Natural killer cell treated with Interleukin-12 subunit alpha and Interleukin-12 subunit beta and Interleukin-15 and Interleukin-18, amount 100 ng/mL, for 72 hours (primary cell): ENCODE results near the gene FES. TPM values are rescaled to one million over a fixed set of nuclear protein-coding genes. Genes with fewer than 3 reads are reported as not detected.
A peak's percentile ranks its signal among the peaks of the same experiment; 100 is the strongest.

Experiments
- ATAC-seq, 2 donors: fragments of 150-1000 bp; cut with Tn5 transposase in 1 of 2; sonication (Bioruptor Pico), chemical (Tn5 transposase) in 1 of 2; 2 replicates each; pipeline ENCODE4 v1.10.0; 2021
- DNase-seq: peaks from one replicate; pipeline ENCODE4 v3.0.0; 2022; ENCODE audit warnings: low spot score
- H3K27ac Mint-ChIP-seq, 2 donors: 1 replicate in 1 of 2; 2 replicates in 1 of 2; pipeline ENCODE4 v1.8.0; 2022; ENCODE audit warnings: mixed read lengths in 2 of 2, mild to moderate bottlenecking in 1 of 2, moderate library complexity in 1 of 2
- H3K27me3 Mint-ChIP-seq, 2 donors: 1 replicate in 1 of 2; 2 replicates in 1 of 2; pipeline ENCODE4 v1.8.0; 2022; ENCODE audit warnings: mixed read lengths in 2 of 2
- H3K36me3 Mint-ChIP-seq: one replicate; pipeline ENCODE4 v1.8.0; 2022; ENCODE audit warnings: mixed read lengths
- H3K4me1 Mint-ChIP-seq, 2 donors: 1 replicate in 1 of 2; 2 replicates in 1 of 2; pipeline ENCODE4 v1.8.0; 2022; ENCODE audit warnings: low read depth in 2 of 2, mixed read lengths in 2 of 2, mild to moderate bottlenecking in 1 of 2
- H3K4me3 Mint-ChIP-seq: one replicate; pipeline ENCODE4 v1.8.0; 2022; ENCODE audit warnings: mixed read lengths
- H3K9me3 Mint-ChIP-seq: 2 replicates; pipeline ENCODE4 v1.8.0; 2022; ENCODE audit warnings: mixed read lengths
- total RNA-seq, 2 donors: library from RNA; stranded (reverse); gene quantifications; one replicate each; pipeline ENCODE4 v1.2.3, GENCODE V29; 2022

FES gene
- total RNA-seq, 2 donors from 2014 or later, result 139 to 140 TPM

DNA sequence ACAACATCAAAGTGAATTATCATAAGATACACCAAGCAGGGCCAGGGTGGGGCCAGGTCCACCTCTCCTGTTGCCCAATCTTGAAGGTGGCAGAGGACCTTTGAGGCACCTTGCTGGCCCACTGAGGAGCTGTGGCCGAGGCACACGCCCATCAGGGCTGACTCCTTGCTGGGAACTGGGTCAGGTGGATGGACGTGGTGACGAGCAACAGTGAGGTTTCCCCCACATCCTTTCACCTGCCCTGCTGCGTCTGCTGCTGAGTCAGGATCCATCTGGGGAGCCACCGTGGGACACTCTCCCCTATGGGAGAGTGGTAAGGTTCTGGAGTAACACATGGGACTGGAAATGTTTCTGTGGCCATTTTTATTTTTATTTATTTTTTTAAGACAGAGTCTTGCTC, 33.2 kb upstream of the FES start:
- Mint-ChIP-seq H3K4me1 (peaks cover 51 to 53% of the 10 kb centered on the region in 2 donors), H3K36me3 (peaks cover 10% of the 10 kb centered on the region), H3K4me3 (peak overlapping the region; percentile 90), H3K27ac (peak overlapping the region; percentile 92 to 98), H3K9me3 (peaks cover 3% of the 10 kb centered on the region), H3K27me3 (no peaks in the 10 kb centered on the region)
- ATAC-seq (peak; percentile 26 to 59), DNase-seq (peak; percentile 79)

DNA sequence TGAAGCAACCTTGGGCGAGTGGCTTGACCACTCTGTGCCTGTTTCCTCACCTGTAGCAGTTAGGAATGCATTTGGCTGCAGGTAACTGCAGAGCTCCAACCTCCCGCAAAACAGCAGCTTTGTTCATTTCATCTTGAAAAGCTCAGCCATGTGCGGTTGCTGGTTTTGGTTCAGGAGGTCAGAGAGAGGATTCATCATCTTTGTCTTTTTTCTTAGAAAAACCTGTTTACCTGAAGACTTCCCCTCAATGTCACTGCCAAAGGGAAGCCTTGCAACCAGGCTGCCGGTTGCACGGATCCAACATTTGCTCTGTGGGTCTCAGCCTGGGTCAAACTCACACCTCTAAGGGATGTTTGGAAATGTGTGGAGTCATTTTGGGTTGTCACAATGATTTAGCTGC, 32.4 kb upstream of the FES start:
- H3K36me3 Mint-ChIP-seq, result peaks cover 10% of the 10 kb centered on the region
- DNase-seq, result no peak

GRCh38 chr15:90855139-90855538, 29.2 kb upstream of the FES start:
- Mint-ChIP-seq H3K4me3 (peak overlapping the region; percentile 39), H3K9me3 (peaks cover 7% of the 10 kb centered on the region), H3K27me3 (no peaks in the 10 kb centered on the region), H3K36me3 (peaks cover 10% of the 10 kb centered on the region), H3K4me1 (peaks cover 71 to 77% of the 10 kb centered on the region in 2 donors), H3K27ac (peak overlapping the region; percentile 92 to 98)
- ATAC-seq (no peak), DNase-seq (no peak)

More for the DNA sequence above, 32.4 kb upstream of the FES start:
- H3K9me3 Mint-ChIP-seq, result peaks cover 3% of the 10 kb centered on the region
- H3K4me1 Mint-ChIP-seq, result peaks cover 54 to 57% of the 10 kb centered on the region in 2 donors
- peak overlapping the region; percentile 90 for H3K4me3 Mint-ChIP-seq
- H3K27me3 Mint-ChIP-seq, result no peaks in the 10 kb centered on the region
- H3K27ac Mint-ChIP-seq, result peak overlapping the region; percentile 92 to 98
- ATAC-seq, result peak; percentile 1 to 2

DNA sequence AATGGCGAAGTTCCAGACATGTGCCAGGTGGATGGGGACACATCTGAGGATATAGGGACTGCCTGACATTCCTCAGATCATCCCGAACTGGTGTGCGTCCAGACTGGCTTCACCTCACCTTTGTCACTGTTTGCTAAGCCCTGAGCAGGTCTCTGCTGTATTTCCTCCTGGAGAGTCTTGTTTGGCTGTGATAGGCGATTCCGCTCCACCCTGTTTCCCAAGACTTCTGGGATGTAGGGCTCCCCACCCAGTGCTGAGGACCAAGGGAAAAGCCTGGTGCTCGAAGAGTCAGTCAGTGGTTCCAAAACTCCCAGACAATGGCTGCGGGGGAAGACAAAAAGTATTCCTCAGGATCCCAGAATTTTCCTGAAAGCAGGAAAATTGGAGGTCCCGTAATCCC, 27.0 kb upstream of the FES start:
- Mint-ChIP-seq H3K4me1 (peaks cover 63 to 71% of the 10 kb centered on the region in 2 donors), H3K4me3 (peak overlapping the region; percentile 78), H3K9me3 (peaks cover 4% of the 10 kb centered on the region), H3K36me3 (peaks cover 10% of the 10 kb centered on the region), H3K27me3 (no peaks in the 10 kb centered on the region), H3K27ac (peak overlapping the region; percentile 92 to 98)
- ATAC-seq (no peak), DNase-seq (no peak)

DNA sequence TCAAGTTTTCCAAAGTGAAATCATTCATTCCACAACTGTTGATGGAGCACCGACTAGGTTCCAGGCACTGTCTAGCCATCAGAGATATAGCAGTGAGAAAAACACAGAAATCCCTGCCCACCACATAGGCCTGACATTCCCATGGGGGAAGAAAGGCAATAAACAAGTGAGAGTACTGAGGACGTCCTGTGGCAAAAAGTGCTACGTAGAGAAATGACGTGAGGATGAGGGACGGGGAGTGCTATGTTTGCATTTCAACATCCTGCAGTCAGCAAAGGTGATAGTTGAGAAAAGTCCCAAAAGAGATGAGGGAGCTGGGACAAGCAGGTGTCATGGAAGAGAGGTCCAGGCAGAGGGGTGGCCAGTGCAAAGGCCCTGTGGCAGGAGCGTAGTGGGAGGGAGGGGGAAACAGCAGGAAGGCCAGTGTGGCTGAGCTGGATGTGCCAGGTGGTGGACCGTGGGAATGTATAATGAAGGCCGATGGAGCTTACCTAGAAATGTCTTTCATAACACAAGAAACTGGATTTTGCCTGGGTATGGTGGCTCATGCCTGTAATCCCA, 26.3 kb upstream of the FES start:
- DNase-seq, result no peak
- ATAC-seq, result peak in 1 of 2 donors; percentile 21
- Mint-ChIP-seq H3K9me3 (peaks cover 4% of the 10 kb centered on the region), H3K4me3 (peak overlapping the region; percentile 78), H3K27ac (peak overlapping the region; percentile 92 to 98), H3K36me3 (peaks cover 8% of the 10 kb centered on the region), H3K4me1 (peaks cover 58 to 68% of the 10 kb centered on the region in 2 donors), H3K27me3 (no peaks in the 10 kb centered on the region)

- ATAC-seq (peak in 1 of 2 donors; percentile 20), DNase-seq (no peak)
- Mint-ChIP-seq H3K9me3 (peaks cover 4% of the 10 kb centered on the region), H3K4me1 (peaks cover 62 to 68% of the 10 kb centered on the region in 2 donors), H3K4me3 (peak overlapping the region; percentile 76), H3K36me3 (peaks cover 2% of the 10 kb centered on the region), H3K27me3 (no peaks in the 10 kb centered on the region), H3K27ac (peak overlapping the region; percentile 92 to 93)
Observed at GRCh38 chr15:90859234-90860131, 24.8 kb upstream of the FES start.

GRCh38 chr15:90860450-90860849, 23.9 kb upstream of the FES start:
- Mint-ChIP-seq H3K9me3 (peaks cover 4% of the 10 kb centered on the region), H3K27me3 (no peaks in the 10 kb centered on the region), H3K36me3 (no peaks in the 10 kb centered on the region), H3K27ac (peak overlapping the region; percentile 92 to 93), H3K4me1 (peaks cover 52 to 58% of the 10 kb centered on the region in 2 donors), H3K4me3 (peak overlapping the region; percentile 25)
- DNase-seq, result no peak
- ATAC-seq, result no peak

DNA sequence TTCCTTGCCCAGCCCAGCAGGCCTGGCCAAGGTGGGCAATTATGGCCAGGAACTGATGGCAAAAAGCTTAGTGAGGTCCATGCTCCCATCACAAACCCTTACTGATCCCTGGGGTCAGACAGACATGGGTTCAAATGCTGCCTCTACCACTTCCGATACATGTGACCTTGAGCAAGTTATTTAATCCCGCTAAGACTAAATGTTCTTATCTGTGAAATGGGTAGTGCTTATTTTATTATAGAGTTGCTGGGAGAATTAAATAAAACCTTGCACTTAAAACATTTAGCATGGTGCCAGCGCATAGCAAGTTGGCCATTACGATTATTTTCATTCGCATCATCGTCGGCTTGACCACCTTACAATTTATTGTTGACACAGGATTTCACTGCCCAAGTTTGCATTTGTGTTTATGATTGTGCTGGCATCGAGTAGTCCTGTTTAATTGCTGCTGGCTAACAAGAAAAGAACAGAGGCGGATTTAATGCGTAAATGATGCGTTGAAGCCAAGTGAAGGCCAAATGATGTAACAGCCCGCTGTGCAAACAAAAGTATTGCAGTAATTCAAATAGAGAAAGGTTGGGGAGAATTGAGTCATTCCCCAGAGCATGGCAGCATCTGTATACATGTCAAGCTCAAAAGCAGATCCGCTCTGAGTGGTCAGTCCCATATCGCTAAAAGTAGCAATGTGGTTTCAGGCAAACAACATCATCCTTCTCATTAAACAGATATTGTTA, 23.2 kb upstream of the FES start:
- ATAC-seq (peak in 1 of 2 donors; percentile 45), DNase-seq (no peak)
- H3K27ac Mint-ChIP-seq, result peak overlapping the region; percentile 92 to 93
- H3K27me3 Mint-ChIP-seq, result no peaks in the 10 kb centered on the region
- peaks cover 4% of the 10 kb centered on the region for H3K9me3 Mint-ChIP-seq
- peak overlapping the region; percentile 36 for H3K4me3 Mint-ChIP-seq
- no peaks in the 10 kb centered on the region for H3K36me3 Mint-ChIP-seq
- peaks cover 56 to 58% of the 10 kb centered on the region in 2 donors for H3K4me1 Mint-ChIP-seq

GRCh38 chr15:90862487-90862886, 21.8 kb upstream of the FES start:
- H3K9me3 Mint-ChIP-seq, result peaks cover 4% of the 10 kb centered on the region
- peak overlapping the region; percentile 23 for H3K4me3 Mint-ChIP-seq
- no peaks in the 10 kb centered on the region for H3K36me3 Mint-ChIP-seq
- peak overlapping the region; percentile 92 to 93 for H3K27ac Mint-ChIP-seq
- ATAC-seq, result no peak
- no peak for DNase-seq
- peaks cover 50 to 56% of the 10 kb centered on the region in 2 donors for H3K4me1 Mint-ChIP-seq
- no peaks in the 10 kb centered on the region for H3K27me3 Mint-ChIP-seq

- Mint-ChIP-seq H3K27ac (peak overlapping the region; percentile 92 to 93), H3K36me3 (no peaks in the 10 kb centered on the region), H3K4me1 (peaks cover 50 to 54% of the 10 kb centered on the region in 2 donors), H3K27me3 (no peaks in the 10 kb centered on the region), H3K9me3 (no peaks in the 10 kb centered on the region), H3K4me3 (peak overlapping the region; percentile 49)
- DNase-seq (no peak), ATAC-seq (peak; percentile 59 to 67)
Observed at GRCh38 chr15:90862964-90863778, 21.1 kb upstream of the FES start.

DNA sequence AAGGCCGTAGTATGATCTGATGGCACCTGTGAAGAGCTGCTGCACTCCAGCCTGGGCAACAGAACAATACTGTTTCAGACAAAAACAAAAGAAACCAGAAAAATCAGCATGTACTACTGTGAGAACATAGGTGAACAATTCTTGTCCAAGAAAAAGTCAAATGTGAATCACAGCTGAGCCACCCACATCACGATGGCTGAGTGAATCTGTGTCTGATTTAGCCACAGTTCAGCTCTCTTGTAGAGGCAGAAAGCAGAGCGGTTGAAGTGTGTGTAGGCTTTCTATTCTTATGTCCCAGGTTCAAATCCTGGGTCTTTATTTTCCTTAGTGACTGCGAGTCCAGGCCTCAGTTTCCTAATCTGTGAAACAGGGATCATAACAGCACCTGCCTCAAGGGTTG, 20.3 kb upstream of the FES start:
- no peak for ATAC-seq
- Mint-ChIP-seq H3K9me3 (no peaks in the 10 kb centered on the region), H3K4me1 (peaks cover 57 to 62% of the 10 kb centered on the region in 2 donors), H3K27ac (peak overlapping the region; percentile 92 to 93), H3K27me3 (no peaks in the 10 kb centered on the region), H3K36me3 (no peaks in the 10 kb centered on the region), H3K4me3 (no peak overlapping the region)
- no peak for DNase-seq

- peaks cover 57 to 62% of the 10 kb centered on the region in 2 donors for H3K4me1 Mint-ChIP-seq
- no peaks in the 10 kb centered on the region for H3K27me3 Mint-ChIP-seq
- H3K9me3 Mint-ChIP-seq, result no peaks in the 10 kb centered on the region
- H3K36me3 Mint-ChIP-seq, result no peaks in the 10 kb centered on the region
- no peak overlapping the region for H3K4me3 Mint-ChIP-seq
- ATAC-seq, result no peak
- no peak for DNase-seq
- peak overlapping the region in 1 of 2 donors; percentile 92 for H3K27ac Mint-ChIP-seq
Observed at GRCh38 chr15:90864507-90864906, 19.8 kb upstream of the FES start.

DNA sequence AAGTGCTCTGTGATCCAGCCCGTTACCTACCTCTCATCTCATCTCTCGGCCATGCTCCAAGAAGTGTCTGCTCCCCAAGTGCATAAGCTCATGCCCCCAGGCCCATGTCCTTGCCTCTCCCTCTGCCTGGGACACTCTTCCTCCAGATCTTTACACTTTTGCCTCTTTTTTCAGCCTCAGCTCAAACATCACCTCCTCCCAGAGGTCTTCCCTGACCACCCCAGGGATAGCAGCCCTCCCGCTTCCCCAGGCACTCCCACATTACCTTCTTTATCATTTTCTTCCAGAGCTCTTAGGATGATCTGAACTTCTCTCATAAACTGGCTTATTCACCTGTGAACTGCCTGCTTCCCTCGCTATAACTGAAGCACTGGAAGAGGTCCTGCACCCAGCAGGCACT, 18.6 kb upstream of the FES start:
- peaks cover 3% of the 10 kb centered on the region for H3K36me3 Mint-ChIP-seq
- DNase-seq (no peak), ATAC-seq (no peak)
- H3K4me1 Mint-ChIP-seq, result peaks cover 61 to 66% of the 10 kb centered on the region in 2 donors
- peak overlapping the region; percentile 99 to 100 for H3K27ac Mint-ChIP-seq
- H3K4me3 Mint-ChIP-seq, result no peak overlapping the region
- no peaks in the 10 kb centered on the region for H3K9me3 Mint-ChIP-seq
- no peaks in the 10 kb centered on the region for H3K27me3 Mint-ChIP-seq
